ENCODE results near the gene RABIF.

GRCh38 chr1:202932476-202932875, 43.5 kb upstream of the RABIF start:
- TF ChIP-seq, protein P1, sequence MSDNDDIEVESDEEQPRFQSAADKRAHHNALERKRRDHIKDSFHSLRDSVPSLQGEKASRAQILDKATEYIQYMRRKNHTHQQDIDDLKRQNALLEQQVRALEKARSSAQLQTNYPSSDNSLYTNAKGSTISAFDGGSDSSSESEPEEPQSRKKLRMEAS (IDR thresholded peaks at IDR 0.05; ENCODE audit: low read depth, low read length): no peak
- no peak for TF ChIP-seq CTCF (IDR thresholded peaks at IDR 0.05; ENCODE audit: low read depth, low read length)

Data from NB4 (cell line).